DOHH2 (cell line): Measurements from ENCODE around the gene RPS15A.

Experiments
- H3F3A ChIP-seq: fragments of 200-600 bp; sonication (generic), shearing (Covaris generic); 2 replicates; pipeline ENCODE4 v1.6.0; 2016; ENCODE audit warnings: antibody characterized with exemption, mild to moderate bottlenecking; ENCODE audit not compliant: control insufficient read depth, insufficient read depth
- H3K27ac ChIP-seq: fragments of 200-600 bp; sonication (generic); 2 replicates; pipeline ENCODE4 v1.5.1; 2014; ENCODE audit warnings: low read depth, mild to moderate bottlenecking, low read length, moderate library complexity
- H3K27me3 ChIP-seq: fragments of 200-600 bp; sonication (generic); 2 replicates; pipeline ENCODE4 v1.6.1; 2014; ENCODE audit warnings: mild to moderate bottlenecking, low read length, mixed read lengths; ENCODE audit not compliant: control insufficient read depth
- H3K36me3 ChIP-seq: fragments of 200-600 bp; sonication (generic); 2 replicates; pipeline ENCODE4 v1.6.1; 2014; ENCODE audit warnings: mild to moderate bottlenecking, low read length, moderate library complexity, mixed read lengths; ENCODE audit not compliant: control insufficient read depth
- H3K4me1 ChIP-seq: fragments of 200-600 bp; sonication (generic); 2 replicates; pipeline ENCODE4 v1.6.1; 2014; ENCODE audit warnings: mild to moderate bottlenecking, low read length, mixed read lengths; ENCODE audit not compliant: control insufficient read depth
- H3K4me2 ChIP-seq: fragments of 200-600 bp; sonication (generic); 2 replicates; pipeline ENCODE4 v1.6.0; 2014; ENCODE audit warnings: mild to moderate bottlenecking, low read length, moderate library complexity
- H3K4me3 ChIP-seq: fragments of 200-600 bp; sonication (generic); 2 replicates; pipeline ENCODE4 v1.5.1; 2014; ENCODE audit warnings: mild to moderate bottlenecking, low read length, mixed read lengths
- H3K79me2 ChIP-seq: fragments of 200-600 bp; sonication (generic); 2 replicates; pipeline ENCODE4 v1.6.1; 2014; ENCODE audit warnings: mild to moderate bottlenecking, low read length, mixed read lengths; ENCODE audit not compliant: control insufficient read depth
- H3K9me2 ChIP-seq: fragments of 200-600 bp; sonication (generic); replicated peaks from 2 replicates; pipeline ENCODE4 v1.6.1; 2014; ENCODE audit warnings: mild to moderate bottlenecking, low read length, mixed read lengths; ENCODE audit not compliant: control insufficient read depth
- H3K9me3 ChIP-seq: fragments of 200-600 bp; sonication (generic); 2 replicates; pipeline ENCODE4 v1.6.1; 2014; ENCODE audit warnings: antibody characterized with exemption, low read length, mixed read lengths; ENCODE audit not compliant: control insufficient read depth, insufficient read depth
- H4K20me1 ChIP-seq: fragments of 200-600 bp; sonication (generic); 2 replicates; pipeline ENCODE4 v1.6.0; 2014; ENCODE audit warnings: low read depth, mild to moderate bottlenecking, antibody characterized with exemption, low read length, moderate library complexity; ENCODE audit not compliant: control insufficient read depth, insufficient read depth
- EZH2phosphoT487 ChIP-seq: fragments of 200-600 bp; sonication (generic); IDR thresholded peaks from 2 replicates; pipeline ENCODE4 v1.6.1; 2017; ENCODE audit warnings: borderline replicate concordance, mild to moderate bottlenecking, antibody characterized with exemption, low read length, moderate library complexity, mixed read lengths
- TF ChIP-seq, protein P1 (sequence below): fragments of 200-600 bp; sonication (generic); IDR thresholded peaks from one replicate; pipeline ENCODE4 v1.5.1; 2014; ENCODE audit warnings: antibody characterized with exemption, mild to moderate bottlenecking, low read depth, low read length; ENCODE audit not compliant: poor library complexity, severe bottlenecking

Gene RPS15A

GRCh38 chr16:18799500-18799899, 9.4 kb upstream of the RPS15A start:
- Histone ChIP-seq H3K4me1 (peaks cover 36% of the 10 kb centered on the region), H3K36me3 (peaks cover 72% of the 10 kb centered on the region), H3K79me2 (peaks cover 63% of the 10 kb centered on the region), H3K27ac (no peak overlapping the region), H3F3A (peaks cover 48% of the 10 kb centered on the region), H3K4me3 (peak overlapping the region; percentile 94), H3K27me3 (no peaks in the 10 kb centered on the region), H3K4me2 (peak overlapping the region; percentile 81), H3K9me2 (no peaks in the 10 kb centered on the region), H4K20me1 (peaks cover 22% of the 10 kb centered on the region), H3K9me3 (no peaks in the 10 kb centered on the region)
- TF ChIP-seq EZH2phosphoT487: no peak
- TF ChIP-seq, protein P1, sequence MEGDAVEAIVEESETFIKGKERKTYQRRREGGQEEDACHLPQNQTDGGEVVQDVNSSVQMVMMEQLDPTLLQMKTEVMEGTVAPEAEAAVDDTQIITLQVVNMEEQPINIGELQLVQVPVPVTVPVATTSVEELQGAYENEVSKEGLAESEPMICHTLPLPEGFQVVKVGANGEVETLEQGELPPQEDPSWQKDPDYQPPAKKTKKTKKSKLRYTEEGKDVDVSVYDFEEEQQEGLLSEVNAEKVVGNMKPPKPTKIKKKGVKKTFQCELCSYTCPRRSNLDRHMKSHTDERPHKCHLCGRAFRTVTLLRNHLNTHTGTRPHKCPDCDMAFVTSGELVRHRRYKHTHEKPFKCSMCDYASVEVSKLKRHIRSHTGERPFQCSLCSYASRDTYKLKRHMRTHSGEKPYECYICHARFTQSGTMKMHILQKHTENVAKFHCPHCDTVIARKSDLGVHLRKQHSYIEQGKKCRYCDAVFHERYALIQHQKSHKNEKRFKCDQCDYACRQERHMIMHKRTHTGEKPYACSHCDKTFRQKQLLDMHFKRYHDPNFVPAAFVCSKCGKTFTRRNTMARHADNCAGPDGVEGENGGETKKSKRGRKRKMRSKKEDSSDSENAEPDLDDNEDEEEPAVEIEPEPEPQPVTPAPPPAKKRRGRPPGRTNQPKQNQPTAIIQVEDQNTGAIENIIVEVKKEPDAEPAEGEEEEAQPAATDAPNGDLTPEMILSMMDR: no peak

DNA sequence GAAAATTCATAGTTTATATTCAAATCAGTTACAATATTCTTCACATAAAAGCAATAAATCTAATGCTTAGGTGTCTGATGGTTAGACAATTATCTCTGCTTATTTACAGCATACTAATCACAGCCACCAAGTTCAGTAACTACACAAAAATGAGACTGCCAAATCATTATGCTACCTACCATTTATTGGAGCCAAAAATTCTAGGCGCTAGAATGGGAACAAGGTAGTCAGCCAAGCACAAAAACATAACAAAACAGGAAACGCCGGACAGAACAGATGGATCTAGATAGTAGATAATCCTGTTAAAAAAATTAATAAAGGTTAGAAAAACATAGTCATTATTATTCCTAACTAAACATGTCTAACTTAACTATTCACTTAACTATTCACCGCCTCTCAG, 7.6 kb upstream of the RPS15A start:
- TF ChIP-seq, protein P1: no peak
- TF ChIP-seq EZH2phosphoT487: no peak
- peaks cover 22% of the 10 kb centered on the region for H4K20me1 ChIP-seq
- H3K4me3 ChIP-seq: no peak overlapping the region
- H3K9me3 ChIP-seq: no peaks in the 10 kb centered on the region
- H3K9me2 ChIP-seq: no peaks in the 10 kb centered on the region
- H3K27ac ChIP-seq: no peak overlapping the region
- no peak overlapping the region for H3K4me2 ChIP-seq
- peaks cover 26% of the 10 kb centered on the region for H3K4me1 ChIP-seq
- peaks cover 66% of the 10 kb centered on the region for H3K79me2 ChIP-seq
- peaks cover 40% of the 10 kb centered on the region for H3F3A ChIP-seq
- peaks cover 82% of the 10 kb centered on the region for H3K36me3 ChIP-seq
- H3K27me3 ChIP-seq: no peaks in the 10 kb centered on the region

DNA sequence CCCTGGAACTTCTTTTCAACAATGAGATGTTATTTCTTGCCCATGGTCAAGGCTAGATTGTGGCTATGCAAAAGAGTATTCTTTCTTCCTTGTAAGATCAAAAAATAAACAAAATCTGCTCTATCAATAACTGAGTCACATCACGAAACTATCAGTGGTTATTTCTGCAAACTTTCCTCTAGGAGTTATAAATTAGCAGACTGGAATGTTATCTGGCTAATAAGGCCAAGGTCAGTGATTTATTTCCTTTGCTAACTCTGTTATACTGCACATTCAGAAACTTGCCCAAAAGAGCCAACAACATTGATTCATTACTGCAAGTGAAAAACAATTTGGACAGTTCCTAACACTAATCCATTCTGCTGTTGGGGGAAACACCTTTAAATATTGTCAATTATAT, 6.2 kb upstream of the RPS15A start:
- no peak for TF ChIP-seq EZH2phosphoT487
- TF ChIP-seq, protein P1: no peak

More for the DNA sequence above, 6.2 kb upstream of the RPS15A start:
- no peaks in the 10 kb centered on the region for H3K9me3 ChIP-seq
- peaks cover 95% of the 10 kb centered on the region for H3K36me3 ChIP-seq
- H3K9me2 ChIP-seq: no peaks in the 10 kb centered on the region
- H3K79me2 ChIP-seq: peaks cover 60% of the 10 kb centered on the region
- no peak overlapping the region for H3K4me3 ChIP-seq
- peaks cover 48% of the 10 kb centered on the region for H3F3A ChIP-seq
- H3K4me1 ChIP-seq: peaks cover 16% of the 10 kb centered on the region
- H3K27ac ChIP-seq: no peak overlapping the region
- no peaks in the 10 kb centered on the region for H3K27me3 ChIP-seq
- no peak overlapping the region for H3K4me2 ChIP-seq
- peaks cover 22% of the 10 kb centered on the region for H4K20me1 ChIP-seq
